ENCODE measurements around the gene CNDP1.
"Not testable (repeated sequence)": the region's sequence is repeated elsewhere in the genome, so short reads cannot be mapped to it uniquely, and the experiment has no call there.

The CNDP1 gene

GRCh38 chr18:74522635-74523548 lies 11.4 kb upstream of the CNDP1 start:
- no peak for DNase-seq

- peak; percentile 34 for DNase-seq
Measured at GRCh38 chr18:74524097-74524496, 10.2 kb upstream of the CNDP1 start.

DNA sequence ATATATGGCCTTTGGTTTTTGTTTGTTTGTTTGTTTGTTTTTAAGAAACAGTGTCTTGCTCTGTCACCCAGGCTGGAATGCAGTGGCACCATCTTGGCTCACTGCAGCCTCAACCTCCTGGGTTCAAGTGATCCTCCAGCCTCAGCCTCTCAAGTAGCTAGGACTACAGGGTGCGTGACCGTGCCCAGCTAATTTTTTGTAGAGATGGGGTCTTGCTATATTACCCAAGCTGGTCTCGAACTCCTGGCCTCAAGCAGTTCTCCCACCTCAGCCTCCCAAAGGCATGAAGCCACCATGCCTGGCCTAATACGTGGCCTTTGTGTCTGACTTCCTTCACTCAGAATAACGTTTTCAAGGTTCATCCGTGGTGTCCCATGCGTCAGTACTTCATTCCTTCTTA lies 9.4 kb upstream of the CNDP1 start:
- not testable (repeated sequence) for DNase-seq

GRCh38 chr18:74525741-74526140 lies 8.6 kb upstream of the CNDP1 start:
- DNase-seq: no peak

DNA sequence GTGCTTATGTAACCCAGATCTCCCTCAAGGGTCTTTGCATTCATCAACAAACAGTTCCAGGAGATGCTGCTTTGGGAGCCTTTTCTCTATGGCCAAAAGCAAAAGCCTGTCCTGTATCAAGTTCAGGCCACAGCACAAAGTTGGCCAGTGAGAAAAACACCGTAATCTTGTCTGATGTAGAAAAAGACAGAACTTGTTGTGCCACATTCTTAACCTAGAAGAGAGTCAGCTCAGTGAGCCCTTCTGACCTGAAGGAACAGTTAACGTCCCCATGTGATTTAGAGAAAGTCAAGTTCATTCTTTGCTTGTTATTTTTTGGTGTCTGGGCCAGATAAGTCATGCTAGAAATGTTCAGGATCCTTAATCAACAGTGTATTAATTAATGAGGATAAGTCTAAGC lies 7.8 kb upstream of the CNDP1 start:
- DNase-seq: no peak

DNA sequence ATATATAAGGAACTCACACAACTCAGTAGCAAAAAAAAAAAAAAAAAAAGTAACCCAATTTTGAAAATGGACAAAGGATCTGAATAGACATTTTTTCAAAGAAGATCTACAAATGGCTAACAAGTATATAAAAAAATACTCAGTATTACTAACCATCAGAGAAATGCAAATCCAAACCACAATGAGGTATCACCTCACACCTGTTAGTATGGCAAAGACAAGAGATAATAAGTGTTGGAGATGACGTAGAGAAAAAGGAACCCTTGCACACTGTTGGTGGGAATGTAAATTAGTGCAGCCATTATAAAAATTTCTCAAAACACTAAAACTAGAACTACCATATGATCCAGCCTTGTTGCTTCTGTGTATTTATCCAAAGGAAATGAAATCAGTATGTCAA lies 5.8 kb upstream of the CNDP1 start:
- no peak for DNase-seq

DNA sequence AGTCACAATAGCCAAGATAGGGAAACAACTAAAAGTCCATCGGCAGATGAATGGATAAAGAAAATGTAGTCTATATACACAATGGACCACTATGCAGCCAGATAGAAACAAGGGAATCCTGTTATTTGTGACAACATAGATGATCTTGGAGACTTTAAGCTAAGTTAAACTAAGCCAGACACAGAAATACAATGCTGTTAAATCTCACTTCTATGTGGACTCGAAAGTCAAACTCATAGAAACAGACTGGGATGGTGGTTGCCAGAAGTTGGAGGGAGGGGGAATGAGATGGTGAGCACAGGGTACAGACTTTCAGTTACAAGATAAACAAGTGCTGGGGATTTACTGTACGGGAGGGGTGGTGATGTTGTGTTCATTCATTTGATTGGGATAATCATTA lies 5.4 kb upstream of the CNDP1 start:
- no peak for DNase-seq

DNA sequence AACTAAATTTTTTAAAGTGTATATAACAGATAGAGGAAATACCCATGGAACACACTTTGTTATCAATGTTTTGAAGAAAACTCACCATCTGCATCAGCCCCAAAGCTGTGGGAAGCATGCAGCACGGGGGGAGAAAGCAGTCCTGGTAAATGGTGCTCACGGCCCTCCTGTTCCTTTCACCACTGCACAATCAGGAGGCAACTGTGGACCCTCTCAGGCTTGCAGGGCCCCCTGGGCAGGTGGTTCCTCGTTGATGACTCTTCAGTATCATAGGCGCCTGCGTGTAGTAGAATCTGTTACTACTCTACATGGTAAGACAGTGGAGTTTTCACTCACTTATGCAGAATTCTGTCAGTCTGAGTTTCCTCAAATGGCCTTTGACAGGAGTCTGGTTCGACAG lies 4.9 kb upstream of the CNDP1 start:
- no peak for DNase-seq

DNA sequence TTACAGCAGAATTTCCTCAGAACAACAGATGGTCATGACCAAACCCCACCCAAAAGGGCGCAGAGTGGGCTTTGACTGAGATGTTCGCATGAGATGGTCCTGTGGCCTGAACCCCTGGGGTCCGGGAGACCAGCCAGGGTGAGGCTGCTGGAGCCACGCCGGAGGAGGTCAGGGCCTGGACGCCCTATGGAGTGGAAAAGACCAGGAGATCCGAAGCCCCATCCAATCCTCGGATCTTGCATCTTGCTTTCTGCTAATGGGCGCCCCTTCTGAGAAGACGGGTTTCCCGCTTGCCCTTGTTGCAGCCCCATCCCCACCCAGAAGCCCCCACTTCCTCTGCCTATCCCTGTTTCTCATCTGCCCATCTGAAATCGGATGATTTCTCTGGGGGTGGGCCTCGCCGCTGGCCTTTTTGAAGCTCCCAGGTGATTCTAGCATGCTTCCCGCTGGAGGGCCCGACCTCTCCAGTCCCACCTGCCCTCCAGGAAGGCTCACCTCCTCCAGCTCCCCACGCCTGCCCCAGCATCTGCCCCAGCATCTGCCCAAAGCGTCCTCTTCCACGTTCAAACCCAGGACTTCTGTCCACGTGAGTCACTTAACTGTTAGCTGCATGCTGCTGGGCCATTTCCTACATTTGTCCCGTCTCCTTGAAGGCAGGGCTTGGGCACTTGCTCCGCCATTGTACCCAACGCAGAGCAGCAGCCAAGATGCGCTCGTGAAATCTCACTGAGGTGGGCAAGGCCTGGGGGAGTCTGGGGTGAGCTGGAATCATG lies 4.3 kb upstream of the CNDP1 start:
- DNase-seq: no peak

DNA sequence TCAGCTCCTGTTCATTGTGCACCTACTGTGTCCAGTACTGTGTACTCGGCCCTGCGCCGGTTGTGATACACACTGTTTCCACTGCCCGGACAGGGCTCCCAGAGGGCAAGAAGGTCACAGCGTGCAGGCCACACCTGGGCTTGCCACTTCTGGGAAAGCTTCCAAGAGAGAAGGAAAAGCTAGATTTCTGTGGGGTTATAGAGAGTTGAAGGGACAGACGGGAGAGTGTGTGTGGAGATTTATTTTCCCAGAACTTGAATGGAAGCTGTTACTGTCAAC lies 3.8 kb upstream of the CNDP1 start:
- no peak for DNase-seq

- DNase-seq: no peak
Measured at GRCh38 chr18:74531043-74531442, 3.3 kb upstream of the CNDP1 start.

- no peak for DNase-seq
Measured at GRCh38 chr18:74532511-74533025, 1.7 kb upstream of the CNDP1 start.

DNA sequence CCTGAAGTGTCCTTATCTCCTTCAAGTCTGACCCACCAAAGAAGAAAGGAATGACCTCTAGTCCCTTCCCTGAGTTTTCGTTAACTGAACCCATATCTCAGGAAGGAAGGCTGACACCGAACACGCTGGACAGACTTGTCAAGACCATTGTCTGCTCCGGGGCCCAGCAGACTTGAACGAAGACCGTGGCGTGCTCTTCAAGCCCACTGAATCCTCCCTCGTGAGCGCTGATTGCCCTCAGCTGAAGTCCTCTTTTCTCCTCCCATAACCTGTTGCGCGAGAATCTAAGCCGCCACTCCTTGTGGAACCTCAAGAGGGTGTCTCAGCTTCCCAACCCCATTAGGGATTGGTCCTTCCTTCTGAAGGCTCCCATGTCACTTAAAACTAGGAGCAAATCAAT lies 634 bp upstream of the CNDP1 start:
- DNase-seq: no peak

GRCh38 chr18:74534981-74535649 lies 815 bp downstream of the CNDP1 start:
- no peak for DNase-seq

DNA sequence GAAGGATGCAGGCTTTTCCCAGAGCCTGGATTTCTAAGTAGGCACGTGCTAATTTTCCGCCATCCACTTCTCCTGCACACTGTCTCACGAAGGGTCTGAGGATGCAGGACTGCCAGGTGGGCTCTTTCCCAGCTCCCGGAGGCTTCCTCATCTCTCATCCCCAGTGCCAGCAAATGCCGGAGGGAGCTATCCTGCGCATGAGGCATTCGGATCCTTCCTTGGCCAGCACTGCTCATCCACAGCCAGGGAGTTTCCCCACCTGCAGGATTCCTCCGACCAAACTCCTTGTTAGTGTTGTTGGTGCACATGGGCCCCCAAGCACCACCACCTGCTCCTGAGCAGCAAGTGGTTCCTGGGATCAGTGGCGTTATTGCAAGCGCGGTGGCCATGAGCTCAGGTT lies 5.0 kb downstream of the CNDP1 start:
- DNase-seq: no peak

DNA sequence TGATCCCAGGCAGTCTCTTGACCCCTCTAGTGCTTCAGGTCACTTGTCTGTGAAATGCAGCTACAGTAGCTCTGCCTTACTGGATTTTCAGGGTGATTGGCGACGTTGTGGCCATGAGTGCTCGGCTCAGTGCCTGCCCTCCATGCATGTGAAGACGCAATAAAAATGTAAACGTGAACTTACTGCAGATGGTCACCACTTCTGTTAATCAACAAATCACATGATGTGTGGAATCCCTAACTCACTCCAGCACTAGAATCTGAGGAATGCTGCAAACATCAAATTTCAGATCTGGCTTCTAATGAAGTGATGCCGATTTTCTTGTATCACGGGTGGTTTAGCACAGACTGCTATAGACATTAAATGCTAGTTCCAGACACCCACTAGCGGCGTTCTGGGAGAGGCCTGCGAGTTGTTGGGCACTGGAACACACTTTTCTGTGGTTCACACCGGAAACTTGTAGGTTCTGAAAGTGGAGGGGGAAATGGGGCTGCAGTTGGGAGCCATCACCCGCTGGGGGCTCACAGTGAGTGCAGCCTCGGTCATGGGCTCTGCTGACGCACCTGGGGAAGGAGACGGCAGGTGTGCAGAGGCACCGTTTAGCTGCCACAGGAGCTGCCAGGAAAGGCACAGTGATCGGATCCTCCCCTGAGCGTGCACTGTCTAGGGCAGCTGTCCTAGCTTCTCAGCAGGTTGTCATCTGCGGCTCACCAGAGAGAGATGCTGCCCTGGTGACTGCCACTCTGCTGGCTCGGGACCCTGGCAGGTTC lies 6.5 kb downstream of the CNDP1 start:
- DNase-seq: no peak

DNA sequence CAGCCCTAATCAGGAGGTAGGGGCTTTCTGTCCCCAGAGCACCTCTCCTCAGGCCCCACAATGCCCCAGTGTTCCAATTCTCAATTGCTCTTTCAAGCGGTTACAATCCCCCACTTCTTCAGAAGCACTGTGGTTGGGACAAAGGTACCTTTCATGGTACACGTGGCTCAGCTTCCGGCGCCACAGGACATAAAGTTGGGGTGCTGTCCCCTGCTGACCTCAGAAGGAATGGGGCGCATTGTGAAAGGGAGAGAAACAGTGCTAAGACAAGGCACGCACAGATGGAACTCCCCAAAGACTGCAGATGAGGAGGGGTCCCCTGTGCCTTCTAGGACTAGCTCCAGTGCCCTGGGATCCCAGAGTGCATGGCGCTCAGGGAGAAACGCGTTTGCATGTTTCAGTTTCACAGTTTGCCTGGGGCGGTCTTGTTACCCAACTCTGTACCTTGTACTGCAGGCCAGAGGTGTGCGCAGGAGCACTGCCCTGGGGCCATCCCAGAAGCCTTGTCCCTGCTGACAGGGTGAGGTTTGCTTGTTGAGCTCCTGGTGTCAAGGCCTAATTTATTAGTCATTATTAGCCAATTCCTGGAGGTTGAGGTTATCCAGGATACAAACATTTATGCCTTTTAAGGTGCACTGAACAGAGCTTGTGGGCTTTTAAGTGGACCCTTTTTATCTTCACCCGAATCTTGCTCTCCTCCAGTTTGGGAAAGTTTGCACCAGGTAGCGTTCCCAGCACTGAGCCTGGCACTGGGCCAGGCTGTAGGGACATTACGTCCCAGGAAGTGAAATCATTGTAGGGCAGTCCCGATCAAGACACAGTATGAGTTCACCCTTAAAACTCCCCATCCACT lies 7.6 kb downstream of the CNDP1 start:
- no peak for DNase-seq

- no peak for DNase-seq
Measured at GRCh38 chr18:74544898-74545297, 10.6 kb downstream of the CNDP1 start.

DNA sequence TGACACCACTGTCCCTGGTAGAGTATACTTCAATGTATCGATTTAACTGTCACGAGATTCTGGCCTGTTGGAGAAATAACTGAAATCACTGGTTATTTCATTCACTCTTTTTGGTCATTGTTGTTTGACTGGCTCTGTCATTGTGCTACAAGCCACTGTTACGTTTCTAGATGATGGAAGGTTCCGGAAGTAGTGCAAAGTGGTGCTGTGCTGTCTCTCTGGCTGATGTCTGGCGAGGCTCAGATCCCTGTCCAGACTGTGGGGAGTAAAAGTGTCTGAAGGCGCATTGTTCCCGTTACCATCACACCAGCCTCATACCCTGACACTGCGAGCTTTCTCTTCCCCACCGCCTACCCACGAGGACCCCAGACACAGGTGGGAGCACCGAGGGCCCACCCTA lies 11.7 kb downstream of the CNDP1 start:
- no peak for DNase-seq

DNA sequence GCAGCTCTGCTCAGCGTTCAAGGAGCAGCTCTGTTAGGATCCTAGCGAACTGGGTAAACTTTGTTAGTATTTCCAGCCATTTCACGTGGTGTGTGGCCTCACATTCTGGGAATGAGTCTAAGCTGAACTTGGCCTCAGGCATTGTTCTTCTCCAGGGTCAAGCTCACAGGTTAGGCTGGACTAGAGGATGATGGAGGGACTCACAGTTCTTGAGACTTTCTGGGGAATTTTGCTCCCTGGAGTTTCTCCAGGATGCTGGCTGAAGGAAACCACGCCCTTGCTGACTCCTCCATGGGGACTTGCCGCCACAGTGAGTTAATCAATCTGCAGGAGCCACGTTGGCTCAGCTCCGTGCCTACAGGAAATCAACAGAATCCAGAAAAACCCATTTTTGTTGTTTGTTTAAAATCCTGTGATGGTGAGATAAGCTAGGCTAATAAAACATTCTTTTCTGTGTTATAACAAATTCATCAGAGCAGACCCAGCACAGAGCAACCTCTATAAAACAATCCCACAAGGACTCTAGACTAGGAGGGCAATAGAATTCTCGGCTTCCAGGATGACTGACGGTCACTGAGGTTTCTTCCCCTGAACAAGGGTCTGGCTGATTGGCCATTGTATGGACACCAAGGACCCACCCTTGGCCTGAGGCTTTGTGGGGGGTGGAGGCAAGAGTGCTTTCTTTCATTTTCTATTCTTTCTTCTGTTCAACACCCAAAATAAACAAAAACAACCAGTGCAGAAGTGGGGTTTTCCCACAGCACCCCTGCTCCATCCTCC lies 12.6 kb downstream of the CNDP1 start:
- DNase-seq: peak; percentile 22

GRCh38 chr18:74547860-74548259 lies 13.6 kb downstream of the CNDP1 start:
- no peak for DNase-seq

Data from fibroblast of upper back skin (primary cell).